GM18502 (cell line): ENCODE results near the gene APOB.

ENCODE experiments used
- ATAC-seq: cut with Tn5 transposase; IDR thresholded peaks from one replicate; pipeline ENCODE4 v1.9.1; 2021; ENCODE audit warnings: mild to moderate bottlenecking; ENCODE audit not compliant: unreplicated experiment, poor library complexity

Gene APOB

GRCh38 chr2:21021430-21021829 lies 22.4 kb downstream of the APOB start:
- ATAC-seq, result no peak

DNA sequence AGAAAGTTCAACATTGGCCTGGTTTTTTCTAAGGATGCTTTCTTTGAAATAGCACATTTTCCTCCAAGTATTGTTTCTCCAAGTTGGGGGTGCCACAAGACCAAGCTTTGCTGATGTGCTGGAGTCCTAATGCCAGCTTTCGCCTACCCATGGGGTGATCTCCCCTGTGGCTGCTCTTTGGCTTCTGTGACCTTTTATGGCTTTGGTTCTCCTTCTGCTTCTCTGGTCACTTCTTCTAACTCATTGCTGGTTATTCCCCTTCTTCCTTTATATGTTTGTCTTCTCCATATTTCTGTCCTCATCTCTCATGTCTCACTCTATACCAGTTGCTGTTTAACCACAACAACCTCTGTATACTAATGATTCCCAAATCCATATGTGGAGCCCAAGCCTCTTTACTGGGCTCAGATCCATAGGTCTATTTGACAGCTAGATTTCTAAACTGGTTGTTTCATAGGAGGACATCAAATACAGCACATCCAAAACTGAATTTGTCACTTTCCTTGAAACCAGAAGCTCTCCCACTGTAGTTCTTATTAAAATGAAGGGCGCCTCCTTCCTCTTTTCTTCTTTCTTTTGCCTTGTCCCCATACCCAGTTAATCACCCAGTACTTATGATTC lies 23.1 kb downstream of the APOB start:
- no peak for ATAC-seq

GRCh38 chr2:21020031-21020667 lies 23.7 kb downstream of the APOB start:
- no peak for ATAC-seq

DNA sequence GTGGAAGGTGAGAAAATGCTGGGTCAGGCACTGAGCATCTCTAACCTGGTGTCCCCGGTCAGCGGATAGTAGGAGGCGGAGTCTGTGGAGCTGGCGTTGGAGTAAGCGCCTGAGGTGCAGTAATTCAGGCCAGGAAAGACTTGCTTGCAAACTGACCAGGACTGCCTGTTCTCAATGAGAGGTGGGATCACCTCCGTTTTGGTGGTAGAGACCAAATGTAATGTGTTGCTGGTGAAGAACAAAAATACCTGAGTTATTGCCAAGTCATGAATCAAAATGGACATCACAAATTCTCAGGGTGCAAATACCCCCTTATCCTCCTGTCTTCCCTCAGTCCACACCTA lies 24.2 kb downstream of the APOB start:
- no peak for ATAC-seq

DNA sequence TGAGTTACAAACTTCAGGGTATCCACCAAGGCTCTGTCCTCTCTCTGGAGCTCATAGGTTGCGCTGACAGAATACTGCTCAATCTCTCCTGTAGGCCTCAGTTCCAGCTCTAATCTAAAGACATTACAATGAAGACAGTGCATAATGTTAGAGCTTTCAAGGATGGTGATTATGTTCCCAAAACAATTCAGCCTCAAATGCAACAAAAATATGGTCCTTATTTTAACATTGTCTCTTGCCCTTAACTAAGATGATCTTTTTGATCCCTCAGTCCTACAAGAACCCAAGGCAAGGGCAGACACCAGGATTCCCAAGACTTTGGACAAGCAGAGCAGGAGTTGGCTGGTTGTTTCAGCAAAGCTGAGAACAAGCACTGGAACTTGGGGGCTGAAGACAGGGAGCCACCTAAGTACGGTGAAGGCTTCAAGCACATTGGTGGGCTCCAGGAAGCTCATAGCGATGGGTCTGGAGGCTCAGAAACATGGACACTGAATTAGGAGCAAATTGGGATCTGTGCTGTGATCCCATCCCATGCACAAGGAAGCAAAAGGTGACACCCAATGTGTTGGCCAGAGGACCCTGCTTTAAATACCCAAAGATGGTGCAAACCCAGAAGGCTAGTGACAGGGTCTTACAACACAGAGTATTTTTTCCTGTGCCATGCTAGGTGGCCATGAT lies 24.7 kb downstream of the APOB start:
- no peak for ATAC-seq

DNA sequence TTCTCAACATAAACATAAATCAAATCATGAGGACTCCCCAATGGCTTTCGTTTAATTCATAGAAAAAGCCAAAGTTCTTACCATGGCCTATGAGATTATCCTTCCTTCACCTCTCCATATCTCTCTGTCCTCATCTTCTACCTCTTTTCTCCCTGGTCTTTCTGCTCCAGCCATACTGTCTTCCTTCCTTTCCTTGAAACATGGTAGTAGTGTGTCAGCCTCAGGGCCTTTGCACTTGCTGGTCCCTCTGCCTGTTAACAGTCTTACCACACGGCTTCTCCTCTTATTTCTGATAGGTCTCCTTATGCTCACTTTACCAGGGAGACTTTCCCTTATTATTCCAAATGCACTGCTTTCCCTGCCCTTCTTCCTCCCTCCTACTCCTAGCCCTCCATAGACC lies 25.6 kb downstream of the APOB start:
- no peak for ATAC-seq

DNA sequence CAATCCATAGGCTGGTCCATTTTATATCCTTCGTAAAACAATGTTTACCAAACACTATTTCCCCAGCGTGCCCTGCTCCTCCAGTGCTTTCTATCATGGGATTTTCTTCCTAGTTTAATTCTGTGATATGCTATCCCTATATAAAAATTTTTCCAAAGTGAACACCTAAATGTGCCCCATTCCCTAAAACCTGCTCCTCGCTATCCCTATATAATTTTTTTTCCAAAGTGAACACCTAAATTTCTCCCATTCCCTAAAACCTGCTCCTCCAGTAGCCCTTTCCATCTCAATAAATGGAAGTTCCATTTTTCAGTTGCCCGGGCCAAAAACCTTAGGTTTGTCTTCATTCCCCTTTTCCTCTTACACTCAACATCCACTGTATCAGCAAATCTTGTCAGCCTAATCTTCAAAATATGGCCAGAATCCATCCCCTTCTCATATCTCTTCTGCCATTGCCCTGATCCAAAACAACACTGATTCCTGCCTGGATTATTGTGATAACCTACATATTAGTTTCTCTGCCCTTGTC lies 26.1 kb downstream of the APOB start:
- ATAC-seq, result no peak

GRCh38 chr2:21015281-21015645 lies 28.6 kb downstream of the APOB start:
- ATAC-seq, result no peak

DNA sequence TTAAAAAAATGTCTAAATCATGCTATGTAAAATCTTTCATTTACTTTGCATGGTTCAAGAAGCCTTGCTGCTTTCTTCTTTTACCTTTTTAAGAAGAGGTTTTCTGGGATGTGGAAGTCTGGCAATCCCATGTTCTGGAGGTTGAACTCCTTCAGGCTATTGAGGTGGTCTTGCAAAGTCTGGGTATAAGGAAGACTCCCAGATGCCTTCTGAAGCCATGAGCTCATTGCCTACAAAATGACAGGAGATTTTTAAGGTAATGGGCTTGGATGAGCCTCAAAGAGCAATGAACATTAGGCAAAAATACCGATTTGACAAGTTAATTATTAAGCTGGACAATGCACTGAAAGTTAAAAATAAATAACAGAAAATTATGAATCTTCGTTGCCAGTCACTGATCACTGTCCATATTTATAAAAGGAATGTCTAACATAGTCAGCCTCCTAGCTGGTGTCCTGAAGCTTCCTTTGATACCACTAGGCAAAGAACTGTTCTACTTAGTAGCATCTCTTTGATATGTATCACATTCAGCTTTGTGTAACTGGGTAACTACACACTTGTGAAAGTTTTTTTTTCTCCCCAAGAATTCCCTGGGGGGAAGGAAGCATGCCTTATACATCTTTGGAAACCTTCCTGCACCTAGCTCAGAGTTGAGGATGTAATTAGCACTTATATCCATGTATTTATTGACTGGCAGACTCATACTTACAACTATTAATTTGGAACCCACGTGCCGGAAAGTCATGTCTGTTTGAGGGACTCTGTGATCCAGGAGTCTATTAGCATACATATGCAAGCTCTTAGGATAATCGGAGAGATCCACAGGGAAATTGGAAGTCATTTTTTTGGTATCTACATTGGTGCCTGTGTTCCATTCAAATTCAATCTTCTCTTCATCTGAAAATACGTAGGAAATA lies 29.3 kb downstream of the APOB start:
- no peak for ATAC-seq

DNA sequence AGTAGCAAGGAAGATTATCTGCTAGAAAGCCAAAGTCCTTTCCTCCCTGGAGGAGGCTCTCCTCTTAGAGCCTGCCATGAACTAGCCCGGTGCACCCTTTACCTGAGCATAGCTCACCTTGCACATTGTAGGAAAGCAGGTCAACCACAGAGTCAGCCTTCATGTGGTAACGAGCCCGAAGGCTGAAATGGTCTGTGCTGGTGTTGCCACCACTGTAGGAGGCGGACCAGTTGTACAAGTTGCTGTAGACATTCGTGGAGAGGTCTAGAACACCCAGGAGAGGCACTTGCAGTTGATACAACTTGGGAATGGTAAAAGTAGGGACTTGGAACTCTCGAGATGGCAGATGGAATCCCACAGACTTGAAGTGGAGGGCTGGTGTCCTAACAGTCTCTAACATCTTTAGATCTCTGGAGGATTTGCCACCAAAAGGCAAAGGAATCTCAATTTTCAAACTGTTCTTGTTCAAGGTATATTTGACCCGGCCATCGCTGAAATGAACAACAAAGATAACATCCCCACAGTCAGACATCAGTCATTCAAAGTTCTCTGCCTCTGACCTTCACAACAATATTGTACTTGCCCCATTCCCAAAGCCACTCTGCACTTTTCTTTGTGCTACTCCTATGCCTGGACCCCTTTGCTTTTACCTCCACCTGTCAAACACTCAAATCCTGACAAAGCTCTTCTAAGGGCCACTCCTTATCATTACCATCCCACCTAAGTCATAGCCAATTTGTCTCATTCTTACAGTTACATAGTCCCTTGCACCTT lies 30.6 kb downstream of the APOB start:
- no peak for ATAC-seq

- no peak for ATAC-seq
Measured at GRCh38 chr2:21012557-21012937, 31.3 kb downstream of the APOB start.

DNA sequence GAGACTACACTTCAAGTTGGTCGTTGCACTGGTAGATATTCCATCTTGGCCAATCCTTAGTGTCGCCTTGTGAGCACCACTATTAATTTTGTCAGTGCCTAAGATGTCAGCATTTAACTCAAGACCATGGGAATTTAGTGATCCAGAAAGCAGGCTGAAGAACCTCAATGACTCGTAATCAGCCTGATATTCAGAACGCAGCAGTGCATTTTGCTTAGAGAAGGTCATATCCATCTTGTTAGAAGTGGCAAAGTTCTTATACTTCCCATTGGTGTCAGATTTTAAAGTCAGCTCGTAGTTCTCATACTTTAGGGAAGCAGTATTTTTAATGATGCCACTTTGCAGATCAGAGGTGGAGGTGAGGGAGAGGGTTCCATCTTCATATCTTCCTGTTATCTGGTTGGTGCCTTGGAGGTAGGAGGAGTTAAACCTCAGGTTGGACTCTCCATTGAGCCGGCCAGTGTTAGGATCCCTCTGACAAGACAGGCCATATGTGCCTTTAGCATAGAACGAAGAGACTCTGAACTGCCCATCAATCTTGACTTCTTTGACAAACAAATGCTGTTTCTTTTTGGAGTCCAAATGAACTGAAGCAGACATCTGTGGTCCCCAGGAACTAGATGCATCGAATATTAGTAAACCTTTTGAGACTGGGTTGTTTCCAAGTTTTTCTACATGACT lies 31.9 kb downstream of the APOB start:
- ATAC-seq, result no peak

DNA sequence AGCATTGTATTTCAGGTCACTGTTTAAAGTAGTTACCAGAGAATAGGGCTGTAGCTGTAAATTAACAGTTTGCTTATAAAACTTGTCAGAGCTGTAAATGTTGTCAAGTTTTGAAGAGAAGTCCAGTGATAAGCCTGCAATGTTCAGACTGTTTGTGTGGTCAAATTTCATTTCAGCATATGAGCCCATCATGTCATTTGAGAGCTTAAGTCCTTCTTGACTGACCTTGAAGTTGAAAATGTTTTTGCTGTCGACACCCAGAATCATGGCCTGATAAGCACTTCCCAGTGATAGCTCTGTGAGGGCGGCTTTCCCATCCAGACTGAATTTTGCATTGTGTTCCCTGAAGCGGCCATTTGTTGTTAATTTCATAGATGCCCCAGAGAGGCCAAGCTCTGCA lies 32.4 kb downstream of the APOB start:
- ATAC-seq, result no peak

DNA sequence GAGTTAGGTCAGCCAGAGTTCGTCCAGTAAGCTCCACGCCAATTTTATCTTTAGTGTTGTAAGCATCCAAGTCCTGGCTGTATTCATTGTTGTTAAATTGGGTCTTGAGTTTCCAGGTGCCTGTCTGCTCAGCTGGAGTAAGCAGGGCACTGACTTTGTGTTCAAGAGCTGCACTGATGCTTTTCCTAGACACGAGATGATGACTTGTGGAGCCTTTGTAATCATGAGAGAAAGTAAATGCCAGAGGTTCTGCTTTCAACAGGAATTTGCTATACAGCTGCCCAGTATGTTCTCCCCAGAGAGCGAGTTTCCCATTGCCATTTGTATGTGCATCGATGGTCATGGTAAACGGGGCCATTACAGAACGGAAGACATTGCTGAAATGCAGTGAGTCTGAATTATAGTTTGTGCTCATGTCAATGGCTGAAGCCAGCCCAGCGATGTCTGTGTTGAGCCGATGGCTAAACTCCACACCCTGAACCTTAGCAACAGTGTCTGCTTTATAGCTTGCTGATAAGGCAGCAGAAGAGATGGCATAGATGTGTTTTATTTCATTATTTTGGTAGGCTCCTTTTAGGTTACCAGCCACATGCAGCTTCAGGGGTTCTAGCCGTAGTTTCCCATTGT lies 32.9 kb downstream of the APOB start:
- no peak for ATAC-seq

- ATAC-seq, result no peak
Measured at GRCh38 chr2:21009662-21010225, 34.1 kb downstream of the APOB start.

GRCh38 chr2:21008790-21009661 lies 34.8 kb downstream of the APOB start:
- no peak for ATAC-seq

- ATAC-seq, result no peak
Measured at GRCh38 chr2:21008014-21008789, 35.7 kb downstream of the APOB start.
